KMS-11 (cell line): ENCODE results near the gene SUCO.

Experiments used
- H2AFZ ChIP-seq: fragments of 200-600 bp; sonication (generic); 2 replicates; pipeline ENCODE4 v1.6.1; 2016; ENCODE audit warnings: antibody characterized with exemption, mixed run types, low read depth
- H3K27ac ChIP-seq: fragments of 200-600 bp; sonication (generic); 2 replicates; pipeline ENCODE4 v1.6.1; 2016; ENCODE audit warnings: mild to moderate bottlenecking, mixed run types
- H3K27me3 ChIP-seq: fragments of 200-600 bp; sonication (generic); 2 replicates; pipeline ENCODE4 v1.6.1; 2017; ENCODE audit warnings: mild to moderate bottlenecking, low read depth, mixed run types, moderate library complexity; ENCODE audit not compliant: insufficient read depth
- H3K36me3 ChIP-seq: fragments of 200-600 bp; sonication (generic); 2 replicates; pipeline ENCODE4 v1.6.1; 2017; ENCODE audit warnings: mild to moderate bottlenecking, mixed run types; ENCODE audit not compliant: insufficient read depth
- H3K4me1 ChIP-seq: fragments of 200-600 bp; sonication (generic); 2 replicates; pipeline ENCODE4 v1.6.1; 2016; ENCODE audit warnings: mild to moderate bottlenecking, low read depth, mixed run types; ENCODE audit not compliant: poor library complexity, severe bottlenecking
- H3K4me2 ChIP-seq: fragments of 200-600 bp; sonication (generic); 2 replicates; pipeline ENCODE4 v1.7.0; 2016; ENCODE audit warnings: mild to moderate bottlenecking, mixed run types
- H3K4me3 ChIP-seq: fragments of 200-600 bp; sonication (generic); IDR thresholded peaks from 2 replicates; pipeline ENCODE4 v1.6.1; 2017; ENCODE audit warnings: low read depth, low read length, mixed read lengths; ENCODE audit not compliant: insufficient read depth
- H3K79me2 ChIP-seq: fragments of 200-600 bp; sonication (generic); 2 replicates; pipeline ENCODE4 v1.6.1; 2016; ENCODE audit warnings: low read depth, mixed run types; ENCODE audit not compliant: insufficient read depth
- H3K9ac ChIP-seq: fragments of 200-600 bp; sonication (generic); 2 replicates; pipeline ENCODE4 v1.6.1; 2016; ENCODE audit warnings: mild to moderate bottlenecking, mixed run types
- H4K20me1 ChIP-seq: fragments of 200-600 bp; sonication (generic); 2 replicates; pipeline ENCODE4 v1.6.1; 2016; ENCODE audit warnings: mild to moderate bottlenecking, mixed run types; ENCODE audit not compliant: insufficient read depth
- TF ChIP-seq, protein P1 (sequence below): fragments of 200-600 bp; sonication (generic); conservative IDR thresholded peaks from 2 replicates; pipeline ENCODE4 v1.6.1; 2017; ENCODE audit warnings: low read depth, mild to moderate bottlenecking, antibody characterized with exemption, low read length, moderate library complexity, mixed read lengths

The SUCO gene

DNA sequence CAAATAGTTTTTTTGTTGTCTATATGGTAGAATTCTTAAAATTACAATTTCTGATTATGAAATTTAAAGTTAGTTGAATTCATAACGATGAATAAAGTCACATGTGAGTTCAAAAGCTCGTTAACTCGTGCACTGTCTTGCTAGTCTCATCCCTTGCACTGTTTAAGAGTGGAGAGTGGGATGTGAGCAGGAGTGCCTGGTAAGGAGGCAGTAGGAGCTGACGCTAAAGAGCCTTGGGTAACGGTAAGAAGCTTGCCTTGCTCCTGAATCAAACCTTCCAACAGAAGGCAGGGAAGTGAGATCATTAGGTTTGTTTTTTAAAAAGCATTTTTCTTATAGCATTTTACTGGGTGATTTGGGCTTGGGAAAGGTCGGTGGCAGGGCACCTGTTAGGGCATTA, 123.6 kb downstream of the SUCO start:
- no peaks in the 10 kb centered on the region for H4K20me1 ChIP-seq
- H3K4me3 ChIP-seq, result no peak overlapping the region
- no peak overlapping the region for H3K27ac ChIP-seq
- no peak overlapping the region for H3K9ac ChIP-seq
- TF ChIP-seq, protein P1, sequence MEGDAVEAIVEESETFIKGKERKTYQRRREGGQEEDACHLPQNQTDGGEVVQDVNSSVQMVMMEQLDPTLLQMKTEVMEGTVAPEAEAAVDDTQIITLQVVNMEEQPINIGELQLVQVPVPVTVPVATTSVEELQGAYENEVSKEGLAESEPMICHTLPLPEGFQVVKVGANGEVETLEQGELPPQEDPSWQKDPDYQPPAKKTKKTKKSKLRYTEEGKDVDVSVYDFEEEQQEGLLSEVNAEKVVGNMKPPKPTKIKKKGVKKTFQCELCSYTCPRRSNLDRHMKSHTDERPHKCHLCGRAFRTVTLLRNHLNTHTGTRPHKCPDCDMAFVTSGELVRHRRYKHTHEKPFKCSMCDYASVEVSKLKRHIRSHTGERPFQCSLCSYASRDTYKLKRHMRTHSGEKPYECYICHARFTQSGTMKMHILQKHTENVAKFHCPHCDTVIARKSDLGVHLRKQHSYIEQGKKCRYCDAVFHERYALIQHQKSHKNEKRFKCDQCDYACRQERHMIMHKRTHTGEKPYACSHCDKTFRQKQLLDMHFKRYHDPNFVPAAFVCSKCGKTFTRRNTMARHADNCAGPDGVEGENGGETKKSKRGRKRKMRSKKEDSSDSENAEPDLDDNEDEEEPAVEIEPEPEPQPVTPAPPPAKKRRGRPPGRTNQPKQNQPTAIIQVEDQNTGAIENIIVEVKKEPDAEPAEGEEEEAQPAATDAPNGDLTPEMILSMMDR, result no peak
- no peak overlapping the region for H2AFZ ChIP-seq
- no peaks in the 10 kb centered on the region for H3K4me1 ChIP-seq
- H3K4me2 ChIP-seq, result no peak overlapping the region
- H3K27me3 ChIP-seq, result no peaks in the 10 kb centered on the region
- no peaks in the 10 kb centered on the region for H3K79me2 ChIP-seq
- no peaks in the 10 kb centered on the region for H3K36me3 ChIP-seq

DNA sequence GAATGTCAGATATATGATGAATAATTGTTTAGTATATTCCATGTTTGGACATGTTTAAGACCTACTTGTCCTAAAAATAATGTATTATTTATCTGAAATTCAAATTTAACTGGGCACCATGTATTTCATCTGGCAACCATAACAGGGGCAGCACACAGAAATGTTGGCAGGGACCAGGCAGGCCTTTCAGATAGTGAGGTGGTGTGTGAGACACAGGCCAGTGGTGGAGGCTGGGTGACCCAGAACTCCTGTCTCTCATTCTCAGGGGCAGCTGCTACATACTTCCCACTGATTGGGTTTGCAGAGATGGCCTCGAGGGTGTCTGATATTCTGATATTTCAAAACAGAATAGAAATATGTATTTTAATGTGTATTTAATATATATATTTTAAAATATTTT, 124.6 kb downstream of the SUCO start:
- Histone ChIP-seq H3K9ac (no peak overlapping the region), H3K4me2 (no peak overlapping the region), H3K36me3 (no peaks in the 10 kb centered on the region), H4K20me1 (no peaks in the 10 kb centered on the region), H3K79me2 (no peaks in the 10 kb centered on the region), H3K4me3 (no peak overlapping the region), H2AFZ (no peak overlapping the region), H3K27me3 (no peaks in the 10 kb centered on the region), H3K4me1 (peaks cover 4% of the 10 kb centered on the region), H3K27ac (no peak overlapping the region)
- TF ChIP-seq, protein P1, result no peak

DNA sequence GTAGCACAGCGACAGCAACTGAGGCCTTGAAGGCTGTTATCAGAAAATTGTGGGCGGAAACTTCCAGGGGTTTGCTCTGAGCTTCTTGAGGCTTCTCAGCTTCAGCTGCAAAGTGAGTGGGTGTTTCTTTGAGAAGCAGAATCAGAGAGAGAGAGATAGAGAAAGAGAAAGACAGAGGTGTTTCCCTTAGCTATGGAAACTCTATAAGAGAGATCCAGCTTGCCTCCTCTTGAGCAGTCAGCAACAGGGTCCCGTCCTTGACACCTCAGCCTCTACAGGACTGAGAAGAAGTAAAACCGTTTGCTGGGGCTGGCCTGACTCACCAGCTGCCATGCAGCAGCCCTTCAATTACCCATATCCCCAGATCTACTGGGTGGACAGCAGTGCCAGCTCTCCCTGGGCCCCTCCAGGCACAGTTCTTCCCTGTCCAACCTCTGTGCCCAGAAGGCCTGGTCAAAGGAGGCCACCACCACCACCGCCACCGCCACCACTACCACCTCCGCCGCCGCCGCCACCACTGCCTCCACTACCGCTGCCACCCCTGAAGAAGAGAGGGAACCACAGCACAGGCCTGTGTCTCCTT, 126.0 kb downstream of the SUCO start, which contains the start of gene FASLG:
Gene FASLG (plus strand): TSS at position 233 of the 583 bp plus-strand sequence. CDS start 99 bp downstream, at position 332.
- no peaks in the 10 kb centered on the region for H4K20me1 ChIP-seq
- no peak within 1 kb of the TSS for H3K4me2 ChIP-seq
- H3K9ac ChIP-seq, result no peak within 1 kb of the TSS
- no peak within 1 kb of the TSS for H2AFZ ChIP-seq
- H3K4me3 ChIP-seq, result no peak within 1 kb of the TSS
- no peaks in the 10 kb centered on the region for H3K79me2 ChIP-seq
- H3K4me1 ChIP-seq, result peaks cover 4% of the 10 kb centered on the region
- no peak within 1 kb of the TSS for H3K27ac ChIP-seq
- H3K36me3 ChIP-seq, result no peaks in the 10 kb centered on the region
- H3K27me3 ChIP-seq, result no peaks in the 10 kb centered on the region
- TF ChIP-seq, protein P1, result no peak

DNA sequence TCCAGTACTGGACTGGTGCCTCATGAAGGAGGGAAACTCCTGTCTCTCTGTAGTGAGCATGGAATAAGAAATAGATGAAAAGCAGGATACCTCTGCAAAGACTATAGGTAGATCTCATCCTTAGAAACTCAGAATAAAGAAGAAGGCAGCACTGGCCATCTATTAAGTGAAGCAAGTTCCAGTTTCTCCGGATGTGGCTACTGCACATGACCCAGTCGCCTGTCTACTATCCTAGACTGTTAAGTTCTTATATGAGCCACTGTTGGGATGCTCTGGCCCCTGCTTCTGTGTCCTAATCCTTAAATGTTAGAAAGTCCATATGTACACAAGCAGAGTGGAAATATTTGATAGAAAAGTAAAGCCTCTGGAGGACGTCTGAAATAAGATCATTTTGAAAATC, 128.2 kb downstream of the SUCO start:
- Histone ChIP-seq H3K9ac (no peak overlapping the region), H2AFZ (no peak overlapping the region), H3K79me2 (no peaks in the 10 kb centered on the region), H3K27me3 (no peaks in the 10 kb centered on the region), H3K27ac (no peak overlapping the region), H4K20me1 (no peaks in the 10 kb centered on the region), H3K4me2 (no peak overlapping the region), H3K4me3 (no peak overlapping the region), H3K36me3 (no peaks in the 10 kb centered on the region), H3K4me1 (peaks cover 4% of the 10 kb centered on the region)
- TF ChIP-seq, protein P1, result no peak
